Measurements from ENCODE around the gene KCNG2.

GRCh38 chr18:79787527-79787864 lies 10.2 kb upstream of the KCNG2 start:
- TF ChIP-seq CTCF (conservative IDR thresholded peaks at IDR 0.05; ENCODE audit: low read depth in 2 of 2) (no peak), EZH2phosphoT487 (IDR thresholded peaks at IDR 0.05; ENCODE audit: unreplicated experiment) (no peak), REST (IDR thresholded peaks at IDR 0.05; ENCODE audit: unreplicated experiment) (no peak), POLR2AphosphoS5 (IDR thresholded peaks at IDR 0.05; ENCODE audit: low read depth) (no peak), EZH2 (IDR thresholded peaks at IDR 0.05; ENCODE audit: low read depth, unreplicated experiment) (peak; percentile 36), CREB1 (CRISPR knock-in tag; IDR thresholded peaks at IDR 0.05; ENCODE audit: low read depth) (no peak), ZNF114 (CRISPR knock-in tag; IDR thresholded peaks at IDR 0.05) (no peak), ZNF462 (CRISPR knock-in tag; IDR thresholded peaks at IDR 0.05) (no peak)

Measured in GM23338 (cell line).